GM11168 (cell line): ENCODE data around the gene SLC2A4RG.

Experiments used
- in situ Hi-C: fragments of 300-500 bp; cut with MboI; formaldehyde crosslinking; loops from one replicate; pipeline ENCODE4 v1.12.0; 2022; ENCODE audit warnings: low sequenced_read_pairs; ENCODE audit not compliant: unreplicated experiment

SLC2A4RG gene

DNA sequence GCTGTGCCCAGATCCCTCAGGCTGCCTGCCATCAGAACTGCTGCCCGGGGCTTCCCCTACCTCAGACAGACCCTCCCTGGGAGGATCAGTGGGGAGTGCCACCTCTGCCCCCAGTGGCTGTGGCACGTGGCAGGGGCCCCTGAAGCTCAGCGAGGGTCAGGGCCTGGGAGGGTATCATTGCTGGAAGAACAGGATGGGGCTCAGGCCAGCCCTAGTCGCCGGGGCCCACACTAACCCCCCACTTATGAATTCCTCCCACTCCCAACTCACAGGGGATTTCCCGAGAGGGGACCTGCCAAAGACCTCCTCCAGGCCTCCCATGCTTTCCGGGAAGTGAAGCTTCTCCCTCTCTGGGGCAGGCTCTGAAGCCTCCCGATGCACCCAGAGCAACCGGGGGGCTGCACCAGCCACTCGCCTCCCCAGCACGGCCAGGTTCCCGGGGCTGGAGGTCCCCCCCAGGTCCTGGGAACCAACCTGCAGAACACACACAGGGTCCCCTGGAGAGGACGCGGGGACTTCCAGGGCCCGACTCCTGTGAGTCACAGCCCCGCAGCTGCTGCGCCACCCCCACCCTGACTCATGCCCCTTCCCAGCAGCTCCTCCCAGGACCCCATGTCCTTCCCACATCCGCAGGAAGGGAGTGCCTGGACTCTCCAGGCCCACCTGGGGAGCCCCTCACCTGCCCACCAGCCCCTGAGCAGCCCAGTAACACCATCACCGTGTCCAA is 40.7 kb upstream of the SLC2A4RG start:
- in situ Hi-C loops: no loop called here

DNA sequence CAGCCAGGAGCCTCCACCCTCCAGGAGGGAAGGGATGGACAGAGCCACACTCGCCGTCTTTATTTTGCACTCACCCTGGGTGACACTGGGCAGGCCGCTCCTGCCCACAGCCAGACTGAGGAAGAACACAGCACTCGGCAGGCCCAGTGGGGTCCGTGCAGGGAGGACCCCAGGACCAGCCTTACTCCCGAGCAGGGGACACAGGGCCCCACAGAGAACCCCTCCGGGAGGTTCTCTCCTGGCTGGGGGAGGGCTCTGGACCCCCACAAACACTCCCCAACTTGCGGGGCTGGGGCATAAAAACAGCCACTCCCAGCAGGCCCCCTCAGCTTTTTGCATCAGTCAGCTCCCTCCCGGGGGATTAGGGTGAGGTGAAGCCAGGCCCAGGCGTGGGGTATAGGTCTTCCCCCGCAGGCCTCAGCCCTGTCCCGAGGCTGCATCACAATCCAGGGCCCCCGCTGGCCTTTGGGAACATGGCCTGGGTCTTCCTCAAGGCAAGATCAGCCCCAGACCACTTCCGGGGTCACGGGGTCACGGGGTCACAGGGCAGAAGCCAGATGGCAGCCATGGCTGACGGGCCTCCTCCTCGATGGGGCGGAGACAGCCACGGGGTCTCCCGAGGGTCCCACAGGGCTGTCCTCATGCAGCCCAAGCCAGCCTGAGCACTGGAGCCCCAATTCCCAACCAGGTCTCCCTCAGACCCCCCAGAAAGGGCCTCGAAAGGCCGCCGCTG is 39.9 kb upstream of the SLC2A4RG start:
- in situ Hi-C loops: loop anchor here (10.0 kb wide), 1 partner anchor 265 kb away; the partner anchor contains the start of gene ZNF512B

- in situ Hi-C loops: loop anchor here (10.0 kb wide), 1 partner anchor 264 kb away; the partner anchor contains the start of gene ZNF512B
These were observed 39.2 kb upstream of the SLC2A4RG start for GRCh38 chr20:63700199-63701050.

DNA sequence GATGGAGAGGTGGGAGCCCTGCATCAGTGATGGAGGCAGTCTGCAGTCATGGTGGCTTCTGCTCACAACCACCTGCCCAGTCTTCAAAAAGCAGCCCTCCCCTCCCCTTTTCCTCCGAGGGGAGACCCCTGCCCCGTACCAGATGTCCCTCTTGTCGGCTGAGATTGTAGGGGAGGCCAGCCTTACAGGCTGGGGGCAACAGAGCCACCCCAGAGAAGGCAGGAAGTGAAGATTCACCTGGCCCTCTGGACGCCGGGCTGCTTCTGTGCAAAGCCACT is 38.6 kb upstream of the SLC2A4RG start:
- in situ Hi-C loops: loop anchor here (10.0 kb wide), 1 partner anchor 264 kb away; the partner anchor contains the start of gene ZNF512B

DNA sequence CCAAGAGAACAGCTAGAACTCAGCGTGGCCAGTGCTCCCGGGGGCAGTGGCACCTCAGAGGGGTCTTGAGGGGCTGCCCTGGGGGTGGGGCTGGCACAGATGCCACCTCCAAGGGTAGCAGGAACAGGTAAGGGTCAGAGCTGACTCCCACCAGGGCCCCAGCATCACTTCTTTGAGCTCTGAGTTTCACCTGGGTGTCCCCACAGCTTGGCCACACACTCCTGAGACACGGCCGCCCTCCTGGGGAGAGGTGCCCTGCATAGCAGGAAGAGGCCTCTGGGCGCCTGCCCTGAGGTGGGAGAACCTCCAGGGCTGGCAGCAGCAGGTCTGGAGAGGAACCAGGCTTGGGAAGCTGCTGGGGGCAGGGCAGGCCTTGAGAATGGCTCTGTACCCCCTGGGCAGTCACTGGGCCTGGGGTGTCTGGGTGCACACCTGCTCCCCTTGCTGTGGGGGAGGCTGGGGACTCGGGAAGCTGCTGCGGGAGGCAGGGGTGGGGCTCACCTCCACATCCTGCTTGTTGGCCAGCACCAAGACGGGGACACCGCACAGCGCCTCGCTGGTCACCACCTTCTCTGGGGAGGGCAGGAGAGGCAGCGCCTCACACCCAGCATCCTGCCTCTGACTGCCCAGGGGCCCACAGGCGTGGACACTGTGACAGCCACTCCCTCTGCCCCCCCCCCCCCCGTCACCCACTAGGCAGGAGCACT is 38.1 kb upstream of the SLC2A4RG start:
- in situ Hi-C loops: loop anchor here (10.0 kb wide), 1 partner anchor 263 kb away; the partner anchor contains the start of gene ZNF512B

DNA sequence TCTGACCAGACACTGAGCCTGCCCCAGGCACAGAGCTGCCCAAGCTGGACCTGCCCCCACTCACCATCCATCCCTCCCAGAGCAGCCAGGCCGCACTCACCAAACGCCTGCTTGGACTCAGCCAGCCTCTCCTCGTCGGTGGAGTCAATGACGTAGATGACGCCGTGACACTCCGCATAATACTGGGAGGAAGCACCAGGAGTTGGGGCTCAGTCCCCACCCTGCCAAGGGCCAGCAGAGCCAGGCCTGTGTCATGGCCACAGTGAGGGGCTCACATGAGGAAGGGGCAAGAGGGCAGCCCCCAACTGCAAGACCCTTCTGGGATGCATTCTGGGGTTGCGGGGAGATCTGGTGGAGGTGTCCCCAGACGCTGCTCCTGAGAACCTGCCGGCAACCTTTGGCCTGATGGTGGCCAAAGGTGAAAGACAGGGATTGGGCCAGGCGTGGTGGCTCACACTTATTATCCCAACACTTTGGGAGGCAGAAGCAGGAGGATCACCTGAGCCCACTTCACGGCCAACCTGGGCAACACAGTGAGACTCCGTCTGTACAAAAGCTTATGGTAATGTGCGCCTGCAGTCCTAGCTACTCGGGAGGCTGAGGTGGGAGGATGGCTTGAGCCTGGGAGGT is 37.4 kb upstream of the SLC2A4RG start:
- in situ Hi-C loops: loop anchor here (10.0 kb wide), 1 partner anchor 263 kb away; the partner anchor contains the start of gene ZNF512B

DNA sequence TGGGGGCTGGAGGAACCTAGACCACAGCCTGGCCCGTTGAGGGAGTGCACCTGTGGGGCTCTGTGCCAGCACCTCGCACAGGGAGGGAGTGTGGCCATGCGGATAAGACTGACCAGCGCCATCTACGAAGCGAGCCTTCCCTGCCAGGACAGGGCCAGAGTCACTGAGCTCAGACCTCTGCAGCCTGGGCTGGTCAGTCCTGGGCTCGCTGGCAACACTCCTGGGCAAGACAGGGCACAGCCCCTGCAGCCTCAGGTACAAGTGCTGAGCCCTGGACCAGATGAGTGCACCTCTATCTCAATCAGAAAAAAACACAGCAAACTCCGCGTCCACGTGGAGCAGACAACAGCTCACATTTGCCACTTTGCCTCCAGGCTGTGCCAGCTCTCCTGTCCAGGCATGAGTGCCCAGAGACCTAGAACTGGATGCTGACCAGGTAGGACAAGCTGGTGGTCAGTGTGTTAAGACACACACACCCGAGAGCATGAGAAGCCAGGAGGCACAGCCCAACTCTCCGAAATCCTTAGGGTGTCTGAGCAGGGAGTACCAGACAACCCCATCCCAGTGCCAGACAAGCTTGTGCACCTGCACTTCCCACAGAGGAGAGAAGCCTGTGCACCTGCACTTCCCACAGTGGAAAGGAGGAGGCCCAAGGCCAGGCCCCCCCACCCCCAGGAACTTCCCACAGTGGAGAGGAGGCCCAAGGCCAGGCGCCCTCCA is 36.7 kb upstream of the SLC2A4RG start:
- in situ Hi-C loops: loop anchor here (10.0 kb wide), 1 partner anchor 262 kb away; the partner anchor contains the start of gene ZNF512B

GRCh38 chr20:63703471-63703975 is 36.1 kb upstream of the SLC2A4RG start:
- in situ Hi-C loops: loop anchor here (10.0 kb wide), 1 partner anchor 261 kb away; the partner anchor contains the start of gene ZNF512B

- in situ Hi-C loops: loop anchor here (10.0 kb wide), 1 partner anchor 261 kb away; the partner anchor contains the start of gene ZNF512B
These were observed 35.4 kb upstream of the SLC2A4RG start for GRCh38 chr20:63703976-63704748.

- in situ Hi-C loops: loop anchor here (10.0 kb wide), 1 partner anchor 260 kb away; the partner anchor contains the start of gene ZNF512B
These were observed 34.8 kb upstream of the SLC2A4RG start for GRCh38 chr20:63704749-63705117.

DNA sequence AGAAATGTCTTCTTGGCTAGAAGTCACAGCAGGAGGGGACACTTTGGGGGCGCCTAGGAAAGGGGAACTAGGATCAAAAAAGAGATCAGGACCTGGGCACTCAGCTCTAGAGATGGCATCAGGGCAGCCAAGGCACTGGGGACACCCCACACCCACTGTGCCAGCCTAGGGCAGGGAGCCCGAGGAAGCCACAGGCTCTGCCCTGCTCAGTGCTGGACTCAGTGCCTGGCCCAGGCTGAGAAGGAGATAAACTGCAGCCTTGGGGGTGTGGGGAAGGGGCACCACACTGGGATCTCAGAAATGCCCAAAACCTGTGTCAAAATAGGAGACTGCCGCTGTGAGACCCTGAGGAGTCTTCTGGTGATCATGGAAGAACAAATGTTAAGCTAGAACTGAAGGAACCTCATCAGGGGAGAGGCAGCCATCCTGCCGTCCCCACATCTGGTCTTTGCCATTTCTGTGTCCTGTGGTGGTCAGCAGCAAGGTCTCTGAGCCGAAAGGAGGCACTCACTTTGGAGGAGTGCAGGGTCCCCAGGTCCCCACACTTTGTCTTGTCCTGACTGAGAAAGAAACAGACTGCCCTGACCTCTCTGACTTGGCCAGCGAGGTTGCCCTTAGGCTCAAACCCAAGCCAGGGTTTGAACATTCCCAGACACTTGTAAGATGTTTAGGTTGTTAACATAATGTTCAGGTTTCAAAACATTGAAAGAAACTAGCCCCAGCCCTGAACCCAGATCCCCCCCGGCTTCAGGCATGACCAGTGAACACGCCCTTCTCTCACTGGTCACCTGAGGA is 34.1 kb upstream of the SLC2A4RG start:
- in situ Hi-C loops: loop anchor here (10.0 kb wide), 1 partner anchor 259 kb away; the partner anchor contains the start of gene ZNF512B

DNA sequence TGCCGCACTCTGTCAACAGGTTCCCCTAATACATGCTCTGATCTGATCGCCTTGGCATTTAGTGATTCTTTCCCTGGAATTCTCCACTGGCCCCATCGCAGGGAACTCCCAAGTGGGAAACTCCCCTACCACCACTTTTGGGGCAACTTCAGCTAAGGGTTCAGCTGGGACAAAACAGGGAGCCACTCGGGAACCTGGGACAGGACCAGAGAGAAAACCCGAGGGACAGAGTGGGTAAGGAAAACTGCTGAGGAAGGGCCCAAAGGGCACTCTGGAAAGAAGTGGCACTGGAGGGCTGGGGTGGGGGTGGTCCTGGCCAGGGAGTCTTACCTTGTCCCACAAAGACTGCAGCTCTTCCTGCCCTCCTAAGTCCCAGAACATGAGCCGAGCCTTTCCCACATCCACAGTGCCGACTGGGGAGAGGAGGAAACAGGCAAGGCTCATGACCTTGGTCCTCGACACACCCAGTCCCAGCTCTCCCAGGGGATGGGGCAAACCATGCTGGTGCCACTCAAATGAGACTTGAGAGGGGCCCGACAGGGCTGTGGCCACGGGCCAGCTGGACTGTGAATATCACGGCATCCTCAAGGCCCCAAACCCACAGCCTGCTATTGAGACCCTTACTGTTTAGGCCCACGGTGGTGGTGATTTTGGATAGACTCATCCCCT is 33.4 kb upstream of the SLC2A4RG start:
- in situ Hi-C loops: loop anchor here (10.0 kb wide), 1 partner anchor 259 kb away; the partner anchor contains the start of gene ZNF512B

GRCh38 chr20:63706852-63707557 is 32.6 kb upstream of the SLC2A4RG start:
- in situ Hi-C loops: loop anchor here (10.0 kb wide), 1 partner anchor 258 kb away; the partner anchor contains the start of gene ZNF512B

DNA sequence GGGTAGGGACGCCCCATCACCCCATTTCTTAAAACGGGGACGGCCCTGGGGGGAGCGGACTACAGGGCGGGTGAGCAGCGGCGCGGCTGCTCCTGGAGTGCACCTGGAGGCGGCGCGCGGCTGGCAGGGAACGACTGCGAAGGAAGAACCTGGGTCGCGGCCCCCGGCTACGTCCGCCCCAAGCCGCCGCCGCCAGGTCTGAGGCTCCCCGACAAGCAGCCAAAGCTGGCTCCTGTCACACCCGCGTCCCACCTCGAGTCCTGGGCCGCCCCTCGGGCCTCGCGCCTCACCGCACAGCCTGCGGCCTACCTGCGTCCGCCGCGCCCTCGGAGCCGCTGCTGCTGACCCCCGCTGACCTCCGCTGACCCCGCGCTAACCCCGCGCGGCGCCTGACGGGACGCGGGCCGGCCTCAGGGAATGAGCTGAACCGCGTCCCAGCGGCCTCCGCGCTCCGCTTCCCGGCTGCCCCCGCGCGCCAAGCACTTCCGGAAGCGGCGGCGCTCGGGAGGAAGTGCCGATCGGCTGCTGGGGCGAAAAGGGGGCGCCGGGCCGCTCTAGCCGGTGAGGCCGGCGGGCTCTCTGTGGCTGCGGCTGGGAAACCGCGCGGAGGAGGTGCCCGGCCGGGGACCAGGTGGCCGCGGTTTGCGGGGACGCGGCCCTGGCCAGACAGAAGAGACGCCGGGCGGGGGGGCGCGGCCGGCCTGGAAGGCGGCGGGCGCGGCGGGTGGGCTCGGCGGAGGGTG is 31.8 kb upstream of the SLC2A4RG start, which contains the start of the genes ARFRP1 and ZGPAT:
TSS of gene ARFRP1 (minus strand) at position 419 of the 743 bp plus-strand sequence. CDS start 885 bp downstream, outside the sequence.
TSS of gene ZGPAT (plus strand) at position 482 of the 743 bp plus-strand sequence. CDS start 542 bp downstream, outside the sequence.
- in situ Hi-C loops: loop anchor here (10.0 kb wide), 1 partner anchor 257 kb away; the partner anchor contains the start of gene ZNF512B
